GM12801 (cell line): Measurements from ENCODE around the gene NTN1.

Experiments used
- TF ChIP-seq, protein P1 (sequence below): IDR thresholded peaks from one replicate; pipeline ENCODE4 v1.5.1; 2011; ENCODE audit warnings: control low read depth; ENCODE audit not compliant: insufficient read length; ENCODE audit errors: extremely low read depth

The NTN1 gene

DNA sequence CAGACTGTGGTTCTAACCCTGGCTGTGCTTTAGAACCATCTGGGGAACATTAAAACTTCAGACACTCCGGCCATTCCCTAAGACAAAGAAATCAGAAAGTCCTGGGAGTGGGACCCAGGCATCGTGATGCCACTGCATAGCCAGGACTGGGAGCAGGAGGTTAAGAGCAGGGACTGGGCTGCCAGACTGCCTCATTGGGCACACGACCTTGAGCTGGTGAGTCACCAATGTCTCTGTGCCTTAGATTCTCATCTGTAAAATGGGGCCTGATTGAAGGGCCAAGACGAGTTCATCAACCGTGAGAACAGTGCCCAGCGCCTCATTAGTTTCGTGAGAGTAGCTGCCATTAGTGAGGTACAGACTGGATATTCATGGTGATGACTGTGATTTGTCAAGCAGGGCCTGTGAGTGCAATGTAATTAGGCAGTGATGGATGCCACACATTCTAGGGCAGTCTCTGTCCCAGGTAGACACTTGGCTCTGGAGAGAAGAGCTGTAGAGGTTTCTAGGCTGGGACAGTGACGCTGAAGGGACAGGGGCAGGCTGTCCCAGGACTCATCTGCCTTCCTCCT, 196.8 kb downstream of the NTN1 start:
- TF ChIP-seq, protein P1, sequence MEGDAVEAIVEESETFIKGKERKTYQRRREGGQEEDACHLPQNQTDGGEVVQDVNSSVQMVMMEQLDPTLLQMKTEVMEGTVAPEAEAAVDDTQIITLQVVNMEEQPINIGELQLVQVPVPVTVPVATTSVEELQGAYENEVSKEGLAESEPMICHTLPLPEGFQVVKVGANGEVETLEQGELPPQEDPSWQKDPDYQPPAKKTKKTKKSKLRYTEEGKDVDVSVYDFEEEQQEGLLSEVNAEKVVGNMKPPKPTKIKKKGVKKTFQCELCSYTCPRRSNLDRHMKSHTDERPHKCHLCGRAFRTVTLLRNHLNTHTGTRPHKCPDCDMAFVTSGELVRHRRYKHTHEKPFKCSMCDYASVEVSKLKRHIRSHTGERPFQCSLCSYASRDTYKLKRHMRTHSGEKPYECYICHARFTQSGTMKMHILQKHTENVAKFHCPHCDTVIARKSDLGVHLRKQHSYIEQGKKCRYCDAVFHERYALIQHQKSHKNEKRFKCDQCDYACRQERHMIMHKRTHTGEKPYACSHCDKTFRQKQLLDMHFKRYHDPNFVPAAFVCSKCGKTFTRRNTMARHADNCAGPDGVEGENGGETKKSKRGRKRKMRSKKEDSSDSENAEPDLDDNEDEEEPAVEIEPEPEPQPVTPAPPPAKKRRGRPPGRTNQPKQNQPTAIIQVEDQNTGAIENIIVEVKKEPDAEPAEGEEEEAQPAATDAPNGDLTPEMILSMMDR, result no peak

DNA sequence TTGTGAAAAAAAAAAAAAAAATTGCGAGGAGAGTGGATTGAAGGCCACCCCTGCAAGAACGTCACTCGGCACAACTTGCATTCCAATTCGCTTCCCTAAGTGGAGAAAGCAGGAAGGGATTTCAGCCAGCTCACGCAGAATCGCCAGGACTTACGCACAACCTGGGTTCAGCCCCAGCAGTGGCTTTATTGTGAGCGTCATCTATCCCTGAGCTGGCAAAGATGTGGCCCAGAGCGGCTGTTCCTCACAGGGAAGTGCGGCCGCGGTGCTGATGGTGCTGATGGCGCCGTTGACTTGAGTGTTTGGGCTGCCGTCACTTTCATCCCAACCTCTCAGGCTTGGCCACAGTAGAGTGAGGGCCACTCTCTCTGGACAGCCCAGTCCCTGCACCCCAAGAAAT, 197.6 kb downstream of the NTN1 start:
- TF ChIP-seq, protein P1, result no peak

DNA sequence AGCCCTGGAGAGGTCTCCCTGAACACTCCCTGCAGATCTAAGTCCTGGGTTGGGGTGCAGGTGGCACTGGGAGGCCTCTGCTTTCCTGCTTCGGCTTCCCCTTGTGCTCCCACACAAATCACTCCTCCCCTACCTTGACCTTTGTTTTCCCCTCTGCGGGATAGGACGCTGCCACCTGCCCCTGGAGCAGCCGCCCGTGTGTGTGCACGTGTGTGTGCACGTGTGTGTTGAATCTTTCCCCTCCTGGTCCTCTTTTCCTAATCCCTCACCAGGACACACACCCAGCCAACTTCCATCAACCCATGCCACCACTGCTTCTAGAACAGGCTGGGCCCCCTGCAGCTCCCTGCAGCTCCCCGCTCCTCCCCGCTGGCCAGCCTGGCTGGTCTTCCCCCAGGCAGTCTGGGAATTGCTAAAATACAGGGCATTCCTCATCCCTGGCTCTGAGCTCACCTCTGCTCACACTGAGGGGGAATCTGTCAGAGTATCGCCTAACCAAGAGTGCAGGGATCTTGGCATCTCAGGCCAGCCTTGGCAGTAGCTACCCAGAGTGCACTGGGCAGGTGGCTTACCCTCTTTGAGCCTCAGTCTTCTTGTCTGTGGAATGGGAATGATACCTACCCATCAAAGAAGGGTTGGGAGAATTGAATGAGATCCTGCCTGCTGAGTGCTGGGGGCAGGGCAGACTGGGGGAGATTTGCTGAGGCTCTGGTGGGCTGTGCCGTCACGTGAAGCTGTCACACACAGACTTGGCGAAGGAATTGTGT, 198.5 kb downstream of the NTN1 start:
- TF ChIP-seq, protein P1, result no peak

DNA sequence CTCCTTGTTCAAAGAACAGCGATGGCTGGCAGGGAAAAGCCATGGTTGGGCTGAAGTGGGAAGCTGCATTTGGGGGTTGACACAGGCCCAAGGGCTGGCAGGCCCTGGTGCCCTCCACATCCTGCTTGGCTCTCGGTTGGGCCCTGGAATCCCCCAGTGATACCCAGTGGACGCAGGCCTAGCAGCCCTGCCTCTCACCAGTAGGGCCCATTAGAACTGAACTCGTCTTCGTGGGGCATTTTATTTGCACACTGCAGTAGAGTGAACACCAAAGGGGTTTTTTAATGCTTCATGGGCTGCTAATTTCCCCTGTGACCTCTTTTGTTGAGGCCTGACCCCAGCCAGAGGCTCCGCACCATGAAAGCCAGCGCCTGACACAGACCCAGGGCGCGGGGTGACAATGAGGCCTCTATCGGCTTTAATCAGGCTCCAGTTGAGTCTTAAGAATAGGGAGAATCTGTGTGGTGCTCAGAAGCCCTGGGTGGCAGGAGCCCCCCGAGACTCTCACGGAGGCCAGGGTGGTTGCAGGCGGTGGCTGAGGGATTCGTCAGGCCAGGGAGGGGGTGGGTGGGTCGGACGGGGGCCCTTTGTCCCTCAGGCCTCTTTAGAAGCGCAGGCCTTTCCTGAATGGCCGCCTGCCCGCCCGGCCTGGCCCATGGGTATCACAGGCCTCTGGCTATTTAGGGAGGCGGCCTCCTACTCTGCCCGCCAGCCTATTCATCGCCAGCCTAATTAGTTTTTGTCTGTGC, 199.3 kb downstream of the NTN1 start:
- TF ChIP-seq, protein P1, result no peak

DNA sequence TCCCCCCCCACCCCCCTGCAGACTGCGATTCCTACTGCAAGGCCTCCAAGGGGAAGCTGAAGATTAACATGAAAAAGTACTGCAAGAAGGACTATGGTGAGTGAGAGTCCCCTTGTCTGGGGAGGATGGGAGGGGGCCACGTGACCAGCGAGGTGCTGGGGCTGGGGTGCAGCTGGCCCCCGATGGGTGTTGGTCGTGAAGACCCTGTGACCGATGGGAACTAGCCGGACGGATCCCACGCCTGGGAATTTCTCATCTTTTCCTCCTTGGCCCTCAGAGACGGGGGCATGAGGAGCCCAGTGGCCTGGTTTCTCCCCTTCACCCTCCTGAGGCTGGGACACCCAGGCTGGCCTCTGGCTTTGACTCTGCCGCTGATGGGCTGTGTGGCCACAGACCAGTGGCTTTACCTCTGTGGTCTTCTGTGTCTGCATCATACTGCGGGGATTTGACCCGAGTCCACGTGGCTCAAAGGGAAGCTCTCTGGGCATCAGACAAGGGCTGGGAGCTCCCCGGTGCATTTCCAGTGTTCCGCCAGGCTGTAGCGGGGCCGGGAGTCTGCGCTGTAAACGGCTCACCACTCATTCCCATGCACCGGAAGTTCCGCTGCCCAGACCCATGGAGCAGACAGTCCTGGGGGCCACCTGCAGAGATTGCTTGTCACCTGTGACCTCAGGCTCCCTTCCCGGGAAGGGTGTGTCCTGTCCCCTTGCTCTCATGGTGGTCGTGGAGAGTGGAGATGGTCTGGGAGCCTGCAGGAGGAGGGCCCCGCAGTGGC, 200.0 kb downstream of the NTN1 start:
- TF ChIP-seq, protein P1, result no peak

DNA sequence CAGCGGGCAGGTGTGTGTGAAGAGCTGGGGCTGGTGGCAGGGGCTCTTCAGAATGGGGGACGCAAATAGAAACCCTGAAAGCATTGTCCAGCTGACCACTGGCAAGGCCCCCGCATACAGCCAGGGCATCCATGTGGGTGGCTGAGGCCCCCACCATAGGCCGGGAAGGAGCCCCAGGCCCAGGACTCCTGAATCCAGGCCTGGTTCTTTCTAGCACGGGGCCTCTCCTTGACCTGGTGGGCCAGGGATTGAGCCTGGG, 200.5 kb downstream of the NTN1 start:
- TF ChIP-seq, protein P1, result no peak

DNA sequence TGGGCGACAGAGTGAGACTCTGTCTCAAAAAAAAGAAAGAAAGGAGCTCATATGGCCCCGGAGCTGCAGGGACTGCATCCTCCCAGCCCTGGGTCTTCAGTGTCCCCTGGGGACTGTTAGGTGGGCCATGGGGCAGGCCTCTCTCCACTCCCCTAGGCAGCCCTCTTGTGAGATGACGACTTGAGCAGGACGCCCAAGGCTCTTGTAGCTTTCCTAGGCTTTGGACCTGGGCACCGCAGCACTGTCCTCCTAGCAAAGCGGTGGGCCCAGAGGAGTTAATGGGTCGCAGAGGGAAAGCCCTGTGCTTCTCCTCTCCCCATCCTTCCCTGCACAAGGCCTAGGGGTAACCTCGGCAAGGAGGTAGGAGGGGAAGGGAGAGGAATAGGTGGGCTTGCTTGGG, 202.2 kb downstream of the NTN1 start:
- TF ChIP-seq, protein P1, result no peak
